Endodermal cell (in vitro differentiated cells): ENCODE data around the gene UPB1. TPM values are rescaled to one million over a fixed set of nuclear protein-coding genes. Genes with fewer than 3 reads are reported as not detected.

ENCODE experiments used
- DNase-seq: peaks from one replicate; pipeline ENCODE4 v3.0.0-alpha.2; 2017
- H3K27ac ChIP-seq: 2 replicates; pipeline ENCODE4 v1.5.1; 2013; ENCODE audit warnings: mild to moderate bottlenecking, low read depth, low read length, moderate library complexity
- H3K27me3 ChIP-seq: 2 replicates; pipeline ENCODE4 v1.6.1; 2013; ENCODE audit warnings: mild to moderate bottlenecking, low read length, moderate library complexity; ENCODE audit not compliant: insufficient read depth, control insufficient read depth, poor library complexity, severe bottlenecking
- H3K36me3 ChIP-seq: 2 replicates; pipeline ENCODE4 v1.7.0; 2013; ENCODE audit warnings: mild to moderate bottlenecking, low read length, moderate library complexity; ENCODE audit not compliant: control insufficient read depth, insufficient read depth
- H3K4me1 ChIP-seq: one replicate; pipeline ENCODE4 v1.7.0; 2013; ENCODE audit warnings: low read length; ENCODE audit not compliant: control insufficient read depth, insufficient read depth
- H3K4me3 ChIP-seq: 2 replicates; pipeline ENCODE4 v1.5.1; 2013; ENCODE audit warnings: mild to moderate bottlenecking, low read length, moderate library complexity
- H3K9ac ChIP-seq: 2 replicates; pipeline ENCODE4 v1.6.1; 2013; ENCODE audit warnings: mild to moderate bottlenecking, low read length, moderate library complexity; ENCODE audit not compliant: poor library complexity, severe bottlenecking; ENCODE audit errors: extremely low read depth
- H3K9me3 ChIP-seq: 2 replicates; pipeline ENCODE4 v1.6.1; 2013; ENCODE audit warnings: mild to moderate bottlenecking, low read length, moderate library complexity; ENCODE audit not compliant: control insufficient read depth
- H3K27ac Mint-ChIP-seq: 2 replicates; pipeline ENCODE4 v1.8.0; 2020; ENCODE audit warnings: mixed read lengths
- H3K27me3 Mint-ChIP-seq: 2 replicates; pipeline ENCODE4 v1.8.0; 2021; ENCODE audit warnings: mild to moderate bottlenecking, mixed read lengths; ENCODE audit not compliant: insufficient read depth
- H3K36me3 Mint-ChIP-seq: 2 replicates; pipeline ENCODE4 v1.8.0; 2020; ENCODE audit warnings: low read depth, mixed read lengths
- H3K4me1 Mint-ChIP-seq: 2 replicates; pipeline ENCODE4 v1.8.0; 2020; ENCODE audit warnings: mixed read lengths
- H3K4me3 Mint-ChIP-seq: 2 replicates; pipeline ENCODE4 v1.8.0; 2020; ENCODE audit warnings: mild to moderate bottlenecking, moderate library complexity, mixed read lengths
- H3K9me3 Mint-ChIP-seq: 2 replicates; pipeline ENCODE4 v1.8.0; 2020; ENCODE audit warnings: mild to moderate bottlenecking, mixed read lengths
- whole genome bisulfite sequencing, 2 experiments: methylation state at CpG; one replicate each; pipeline versions ENCODE4 v1.1.5 to v1.1.7; 2013; ENCODE audit warnings: missing lambda C conversion rate in 2 of 2, mixed read lengths in 1 of 2; ENCODE audit not compliant: insufficient coverage in 1 of 2, insufficient read length in 1 of 2; 5-methylcytosine and 5-hydroxymethylcytosine counted together
- total RNA-seq, 2 donors: library from RNA; stranded (reverse); fragmentation: NEBNext Ultra II Directional in 1 of 2; extraction: Animal tissue kit (Norgen Biotek cat#: 25700) in 1 of 2; gene quantifications; 2 replicates in 1 of 2; 3 replicates in 1 of 2; pipeline ENCODE4 v1.2.1, GENCODE V29; 2021
- TF ChIP-seq, protein P1 (sequence below): fragments of 200-600 bp; sonication (generic); conservative IDR thresholded peaks from 2 replicates; pipeline ENCODE4 v1.5.0; 2021; ENCODE audit warnings: antibody characterized with exemption, mild to moderate bottlenecking

The UPB1 gene
- total RNA-seq, 2 donors from 2014 or later = 0.40 TPM; not detected in 1

DNA sequence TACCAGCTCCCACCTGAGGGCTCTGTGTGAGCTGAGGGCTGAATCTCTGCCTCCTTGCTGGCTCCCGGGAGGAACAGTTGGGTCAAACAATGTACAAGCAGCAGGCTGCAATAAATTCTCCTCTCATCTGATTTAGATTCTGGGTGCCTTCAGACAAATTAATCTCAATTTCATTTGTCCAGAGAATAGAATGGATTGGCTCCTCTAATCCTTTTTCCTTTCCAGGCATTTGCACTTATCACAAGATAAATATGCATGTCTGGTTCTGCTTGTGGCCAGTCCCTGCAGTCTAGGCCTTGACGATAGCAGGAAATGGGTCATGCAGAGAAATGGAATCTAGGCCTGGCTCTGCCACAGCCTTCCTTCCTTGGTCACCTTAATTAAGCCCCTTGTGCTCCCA, 28.7 kb downstream of the UPB1 start:
- no peak for DNase-seq
- Histone ChIP-seq H3K9ac (no peak overlapping the region), H3K27ac (no peak overlapping the region), H3K4me3 (no peak overlapping the region), H3K9me3 (no peaks in the 10 kb centered on the region), H3K27me3 (no peaks in the 10 kb centered on the region), H3K4me1 (peaks cover 9% of the 10 kb centered on the region), H3K36me3 (no peaks in the 10 kb centered on the region)
- 93 to 94% methylated on average over 2 of the region's 2 CpGs for WGBS, 2 experiments
- peaks cover 9% of the 10 kb centered on the region for H3K4me1 Mint-ChIP-seq
- no peaks in the 10 kb centered on the region for H3K9me3 Mint-ChIP-seq
- TF ChIP-seq, protein P1, sequence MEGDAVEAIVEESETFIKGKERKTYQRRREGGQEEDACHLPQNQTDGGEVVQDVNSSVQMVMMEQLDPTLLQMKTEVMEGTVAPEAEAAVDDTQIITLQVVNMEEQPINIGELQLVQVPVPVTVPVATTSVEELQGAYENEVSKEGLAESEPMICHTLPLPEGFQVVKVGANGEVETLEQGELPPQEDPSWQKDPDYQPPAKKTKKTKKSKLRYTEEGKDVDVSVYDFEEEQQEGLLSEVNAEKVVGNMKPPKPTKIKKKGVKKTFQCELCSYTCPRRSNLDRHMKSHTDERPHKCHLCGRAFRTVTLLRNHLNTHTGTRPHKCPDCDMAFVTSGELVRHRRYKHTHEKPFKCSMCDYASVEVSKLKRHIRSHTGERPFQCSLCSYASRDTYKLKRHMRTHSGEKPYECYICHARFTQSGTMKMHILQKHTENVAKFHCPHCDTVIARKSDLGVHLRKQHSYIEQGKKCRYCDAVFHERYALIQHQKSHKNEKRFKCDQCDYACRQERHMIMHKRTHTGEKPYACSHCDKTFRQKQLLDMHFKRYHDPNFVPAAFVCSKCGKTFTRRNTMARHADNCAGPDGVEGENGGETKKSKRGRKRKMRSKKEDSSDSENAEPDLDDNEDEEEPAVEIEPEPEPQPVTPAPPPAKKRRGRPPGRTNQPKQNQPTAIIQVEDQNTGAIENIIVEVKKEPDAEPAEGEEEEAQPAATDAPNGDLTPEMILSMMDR = no peak
- no peak overlapping the region for H3K4me3 Mint-ChIP-seq
- no peaks in the 10 kb centered on the region for H3K36me3 Mint-ChIP-seq
- H3K27ac Mint-ChIP-seq = no peak overlapping the region
- no peaks in the 10 kb centered on the region for H3K27me3 Mint-ChIP-seq

DNA sequence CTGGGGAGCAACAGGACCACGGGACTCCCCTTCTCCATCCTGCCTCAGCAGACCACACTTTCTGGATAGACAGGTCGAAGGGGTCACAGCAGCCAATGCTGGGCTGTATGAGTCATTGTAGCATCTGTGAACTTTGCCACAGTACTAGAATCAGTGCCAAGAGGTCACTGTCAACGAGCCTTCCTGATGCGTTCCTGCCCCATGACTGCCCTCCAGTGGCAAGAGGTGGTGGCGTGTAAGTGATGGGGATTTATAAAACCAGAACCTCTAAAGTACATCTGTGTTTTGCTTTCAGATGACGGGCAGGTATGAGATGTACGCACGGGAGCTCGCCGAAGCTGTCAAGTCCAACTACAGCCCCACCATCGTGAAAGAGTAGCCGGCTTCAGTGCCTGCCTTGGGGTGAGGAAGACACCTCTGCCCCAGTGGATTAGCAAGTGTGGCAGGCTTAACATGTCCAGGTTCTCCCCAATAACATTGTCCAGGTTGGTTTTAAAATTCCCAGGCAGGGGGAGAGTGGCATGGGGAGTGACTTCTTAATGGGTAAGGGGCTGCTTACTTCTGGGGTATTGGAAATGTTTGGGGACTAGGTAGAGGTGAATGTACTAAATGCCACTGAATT, 30.4 kb downstream of the UPB1 start:
- Histone ChIP-seq H3K36me3 (no peaks in the 10 kb centered on the region), H3K4me3 (no peak overlapping the region), H3K27me3 (no peaks in the 10 kb centered on the region), H3K4me1 (peaks cover 9% of the 10 kb centered on the region), H3K27ac (no peak overlapping the region), H3K9me3 (no peaks in the 10 kb centered on the region), H3K9ac (no peak overlapping the region)
- no peaks in the 10 kb centered on the region for H3K9me3 Mint-ChIP-seq
- no peaks in the 10 kb centered on the region for H3K27me3 Mint-ChIP-seq
- H3K4me1 Mint-ChIP-seq = peaks cover 8% of the 10 kb centered on the region
- peak; percentile 95 for DNase-seq
- no peaks in the 10 kb centered on the region for H3K36me3 Mint-ChIP-seq
- H3K4me3 Mint-ChIP-seq = no peak overlapping the region
- H3K27ac Mint-ChIP-seq = no peak overlapping the region
- WGBS, 2 experiments = 19 to 22% methylated on average over 10 to 12 of the region's 12 CpGs
- TF ChIP-seq, protein P1 = peak; percentile 87

DNA sequence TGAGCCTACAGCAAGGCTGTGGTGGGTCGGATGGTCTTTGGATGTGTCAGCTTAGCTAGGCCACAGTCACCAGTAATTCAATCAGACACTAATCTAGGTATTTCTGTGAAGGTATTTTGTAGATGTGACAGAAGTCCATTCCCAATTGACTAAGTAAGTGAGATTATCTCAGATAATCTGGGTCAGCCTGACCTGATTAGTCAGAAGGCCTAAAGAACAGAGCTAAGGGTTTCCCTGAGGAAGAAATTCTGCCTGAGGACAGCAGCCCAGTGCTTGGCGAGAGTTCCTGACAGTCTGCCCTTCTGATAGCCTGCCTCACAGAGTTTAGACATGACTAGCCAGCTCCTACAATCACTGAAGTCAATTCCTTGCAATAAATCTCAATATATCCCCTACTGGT, 31.1 kb downstream of the UPB1 start:
- Mint-ChIP-seq H3K4me3 (no peak overlapping the region), H3K36me3 (no peaks in the 10 kb centered on the region), H3K4me1 (peaks cover 5% of the 10 kb centered on the region), H3K27ac (no peak overlapping the region), H3K27me3 (no peaks in the 10 kb centered on the region), H3K9me3 (no peaks in the 10 kb centered on the region)
- TF ChIP-seq, protein P1 = no peak
- Histone ChIP-seq H3K9me3 (no peaks in the 10 kb centered on the region), H3K9ac (no peak overlapping the region), H3K4me1 (peaks cover 9% of the 10 kb centered on the region), H3K36me3 (no peaks in the 10 kb centered on the region), H3K27ac (no peak overlapping the region), H3K27me3 (no peaks in the 10 kb centered on the region), H3K4me3 (no peak overlapping the region)
- 70 to 88% methylated on average over 1 of the region's 2 CpGs for WGBS, 2 experiments
- DNase-seq = no peak
